Measurements from ENCODE around the gene SLN.

- TF ChIP-seq CEBPB (IDR thresholded peaks at IDR 0.05; ENCODE audit: borderline replicate concordance in 1 of 2, low read depth in 2 of 2, low read length in 2 of 2) (no peak), SIN3A (IDR thresholded peaks at IDR 0.05; ENCODE audit: low read depth, low read length) (no peak), SMC3 (IDR thresholded peaks at IDR 0.05; ENCODE audit: borderline replicate concordance, low read length) (no peak), BCL3 (IDR thresholded peaks at IDR 0.05; ENCODE audit: borderline replicate concordance, insufficient read depth, low read depth, low read length, poor library complexity, severe bottlenecking) (no peak), ELK1 (IDR thresholded peaks at IDR 0.05; ENCODE audit: low read depth, low read length) (no peak), CHD2 (IDR thresholded peaks at IDR 0.05; ENCODE audit: borderline replicate concordance, low read depth, low read length) (no peak), TCF12 (IDR thresholded peaks at IDR 0.05; ENCODE audit: low read depth, low read length) (no peak)
- TF ChIP-seq, protein P1, sequence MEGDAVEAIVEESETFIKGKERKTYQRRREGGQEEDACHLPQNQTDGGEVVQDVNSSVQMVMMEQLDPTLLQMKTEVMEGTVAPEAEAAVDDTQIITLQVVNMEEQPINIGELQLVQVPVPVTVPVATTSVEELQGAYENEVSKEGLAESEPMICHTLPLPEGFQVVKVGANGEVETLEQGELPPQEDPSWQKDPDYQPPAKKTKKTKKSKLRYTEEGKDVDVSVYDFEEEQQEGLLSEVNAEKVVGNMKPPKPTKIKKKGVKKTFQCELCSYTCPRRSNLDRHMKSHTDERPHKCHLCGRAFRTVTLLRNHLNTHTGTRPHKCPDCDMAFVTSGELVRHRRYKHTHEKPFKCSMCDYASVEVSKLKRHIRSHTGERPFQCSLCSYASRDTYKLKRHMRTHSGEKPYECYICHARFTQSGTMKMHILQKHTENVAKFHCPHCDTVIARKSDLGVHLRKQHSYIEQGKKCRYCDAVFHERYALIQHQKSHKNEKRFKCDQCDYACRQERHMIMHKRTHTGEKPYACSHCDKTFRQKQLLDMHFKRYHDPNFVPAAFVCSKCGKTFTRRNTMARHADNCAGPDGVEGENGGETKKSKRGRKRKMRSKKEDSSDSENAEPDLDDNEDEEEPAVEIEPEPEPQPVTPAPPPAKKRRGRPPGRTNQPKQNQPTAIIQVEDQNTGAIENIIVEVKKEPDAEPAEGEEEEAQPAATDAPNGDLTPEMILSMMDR (IDR thresholded peaks at IDR 0.05 in 2 of 3, conservative IDR thresholded peaks at IDR 0.05 in 1 of 3; ENCODE audit: control insufficient read depth in 2 of 3, extremely low read depth in 1 of 3, insufficient read depth in 1 of 3, low read depth in 3 of 3, low read length in 3 of 3): no peak
Measured at GRCh38 chr11:107751082-107751481, 39.2 kb upstream of the SLN start.

Data from GM12878 (cell line).